Measurements from ENCODE around the gene SLC25A14. TPM values are rescaled to one million over a fixed set of nuclear protein-coding genes. Genes with fewer than 3 reads are reported as not detected.

Gene SLC25A14
- total RNA-seq, 2 experiments from 2014 or later: 10.1 to 11.5 TPM

GRCh38 chrX:130401415-130402207 is 61.9 kb downstream of the SLC25A14 start, which contains the start of gene RBMX2:
TSS of gene RBMX2 (plus strand) at chrX:130401987. CDS start at chrX:130402033, 46 bp downstream.
- peaks cover 24% of the 10 kb centered on the region for H3K4me1 Mint-ChIP-seq
- CTCF ChIA-PET: interaction anchor here (0.7 kb wide), 1 partner anchor 72 kb away, joined by 3 read pairs; no protein-coding TSS in a partner anchor
- H3K9me3 Mint-ChIP-seq (ENCODE audit: low read depth): no peaks in the 10 kb centered on the region

GRCh38 chrX:130402208-130402684 is 62.5 kb downstream of the SLC25A14 start:
- ATAC-seq (peak; percentile 6), DNase-seq (no peak)
- Mint-ChIP-seq H3K4me3 (peak overlapping the region; percentile 89), H3K27me3 (peaks cover 2% of the 10 kb centered on the region), H3K36me3 (peaks cover 17% of the 10 kb centered on the region), H3K4me1 (peaks cover 24% of the 10 kb centered on the region), H3K9me3 (ENCODE audit: low read depth) (no peaks in the 10 kb centered on the region), H3K27ac (peak overlapping the region; percentile 91)
- CTCF ChIA-PET: interaction anchor here (0.7 kb wide), 1 partner anchor 72 kb away, joined by 3 read pairs; no protein-coding TSS in a partner anchor

More at GRCh38 chrX:130401415-130402207, 61.9 kb downstream of the SLC25A14 start, which contains the start of gene RBMX2:
- H3K4me3 Mint-ChIP-seq: peak within 1 kb of the TSS; percentile 89
- H3K27ac Mint-ChIP-seq: peak within 1 kb of the TSS; percentile 91
- peaks cover 2% of the 10 kb centered on the region for H3K27me3 Mint-ChIP-seq
- peaks cover 16% of the 10 kb centered on the region for H3K36me3 Mint-ChIP-seq
- peak; percentile 96 for ATAC-seq
- DNase-seq: peak; percentile 75

GRCh38 chrX:130413415-130413814 is 73.7 kb downstream of the SLC25A14 start:
- Mint-ChIP-seq H3K36me3 (peaks cover 27% of the 10 kb centered on the region), H3K27ac (no peak overlapping the region), H3K27me3 (no peaks in the 10 kb centered on the region), H3K9me3 (ENCODE audit: low read depth) (no peaks in the 10 kb centered on the region), H3K4me1 (peaks cover 9% of the 10 kb centered on the region), H3K4me3 (no peak overlapping the region)
- ATAC-seq: no peak
- DNase-seq: no peak
- CTCF ChIA-PET: interaction anchor here (1.0 kb wide), 1 partner anchor 17 kb away, joined by 3 read pairs; no protein-coding TSS in a partner anchor

- Mint-ChIP-seq H3K36me3 (peaks cover 21% of the 10 kb centered on the region), H3K27me3 (no peaks in the 10 kb centered on the region), H3K4me3 (no peak overlapping the region), H3K27ac (no peak overlapping the region), H3K9me3 (ENCODE audit: low read depth) (no peaks in the 10 kb centered on the region), H3K4me1 (peaks cover 9% of the 10 kb centered on the region)
- DNase-seq: no peak
- ATAC-seq: no peak
- CTCF ChIA-PET: no interaction called here
These were observed 75.1 kb downstream of the SLC25A14 start for GRCh38 chrX:130414800-130415199.

GRCh38 chrX:130415201-130415600 is 75.5 kb downstream of the SLC25A14 start:
- no peak overlapping the region for H3K27ac Mint-ChIP-seq
- CTCF ChIA-PET: no interaction called here
- peaks cover 9% of the 10 kb centered on the region for H3K4me1 Mint-ChIP-seq
- H3K9me3 Mint-ChIP-seq (ENCODE audit: low read depth): no peaks in the 10 kb centered on the region
- peak; percentile 70 for ATAC-seq
- H3K27me3 Mint-ChIP-seq: no peaks in the 10 kb centered on the region
- H3K4me3 Mint-ChIP-seq: no peak overlapping the region
- no peak for DNase-seq
- peaks cover 19% of the 10 kb centered on the region for H3K36me3 Mint-ChIP-seq

- H3K36me3 Mint-ChIP-seq: peaks cover 14% of the 10 kb centered on the region
- no peak for ATAC-seq
- peaks cover 9% of the 10 kb centered on the region for H3K4me1 Mint-ChIP-seq
- H3K27ac Mint-ChIP-seq: no peak overlapping the region
- H3K27me3 Mint-ChIP-seq: no peaks in the 10 kb centered on the region
- no peak overlapping the region for H3K4me3 Mint-ChIP-seq
- CTCF ChIA-PET: no interaction called here
- no peaks in the 10 kb centered on the region for H3K9me3 Mint-ChIP-seq (ENCODE audit: low read depth)
- no peak for DNase-seq
These were observed 77.1 kb downstream of the SLC25A14 start for GRCh38 chrX:130416785-130417184.

GRCh38 chrX:130418066-130418465 is 78.3 kb downstream of the SLC25A14 start:
- Mint-ChIP-seq H3K36me3 (peaks cover 9% of the 10 kb centered on the region), H3K9me3 (ENCODE audit: low read depth) (no peaks in the 10 kb centered on the region), H3K27me3 (no peaks in the 10 kb centered on the region), H3K4me1 (peaks cover 9% of the 10 kb centered on the region), H3K27ac (no peak overlapping the region), H3K4me3 (no peak overlapping the region)
- ATAC-seq: no peak
- no peak for DNase-seq
- CTCF ChIA-PET: no interaction called here

GRCh38 chrX:130418740-130419139 is 79.0 kb downstream of the SLC25A14 start:
- Mint-ChIP-seq H3K4me1 (peaks cover 9% of the 10 kb centered on the region), H3K4me3 (no peak overlapping the region), H3K27ac (no peak overlapping the region), H3K9me3 (ENCODE audit: low read depth) (no peaks in the 10 kb centered on the region), H3K36me3 (peaks cover 8% of the 10 kb centered on the region), H3K27me3 (no peaks in the 10 kb centered on the region)
- no peak for DNase-seq
- ATAC-seq: no peak
- CTCF ChIA-PET: no interaction called here

GRCh38 chrX:130419263-130419662 is 79.5 kb downstream of the SLC25A14 start:
- no peaks in the 10 kb centered on the region for H3K27me3 Mint-ChIP-seq
- peaks cover 8% of the 10 kb centered on the region for H3K4me1 Mint-ChIP-seq
- no peak for ATAC-seq
- DNase-seq: no peak
- peaks cover 3% of the 10 kb centered on the region for H3K36me3 Mint-ChIP-seq
- H3K27ac Mint-ChIP-seq: no peak overlapping the region
- no peak overlapping the region for H3K4me3 Mint-ChIP-seq
- CTCF ChIA-PET: no interaction called here
- H3K9me3 Mint-ChIP-seq (ENCODE audit: low read depth): no peaks in the 10 kb centered on the region

Other genes with a start within 250 kb of the SLC25A14 start
- 10 to 100 TPM; 36.2 to 52.7 TPM for gene ELF4, start 229.4 kb upstream of the SLC25A14 start, total RNA-seq
- gene AIFM1, start 174.1 kb upstream of the SLC25A14 start, total RNA-seq: 10 to 100 TPM; 47.3 to 59.6 TPM
- gene RAB33A, start 168.0 kb upstream of the SLC25A14 start, total RNA-seq: 10 to 100 TPM; 38.8 to 41.1 TPM
- gene ZNF280C, start 71.0 kb upstream of the SLC25A14 start, total RNA-seq: 1 to 10 TPM; 6.7 to 7.8 TPM
- gene GPR119, start 45.8 kb downstream of the SLC25A14 start, total RNA-seq: not detected
- gene RBMX2, start 62.1 kb downstream of the SLC25A14 start, total RNA-seq: 10 to 100 TPM; 25.0 to 26.4 TPM